ENCODE measurements around the gene RASSF5. TPM values are rescaled to one million over a fixed set of nuclear protein-coding genes. Genes with fewer than 3 reads are reported as not detected.

Gene RASSF5
- total and polyA plus RNA-seq, 4 donors: 4.8 to 10.0 (median 5.5) TPM

- 67% methylated on average over 14 of the region's 14 CpGs for WGBS
- Histone ChIP-seq H3K4me1 (ENCODE audit: control insufficient read depth in 4 of 4, insufficient read depth in 4 of 4, low read length in 3 of 4) (peaks cover 11 to 66% (median 54%) of the 10 kb centered on the region in 4 donors), H3K27ac (ENCODE audit: low read depth in 1 of 2, low read length in 2 of 2) (peak overlapping the region; percentile 32 to 51), H3K27me3 (ENCODE audit: control insufficient read depth in 4 of 4, insufficient read depth in 4 of 4, low read length in 3 of 4) (no peaks in the 10 kb centered on the region), H3K4me3 (ENCODE audit: low read depth in 1 of 3, low read length in 3 of 3) (no peak overlapping the region), H3K9ac (ENCODE audit: low read depth in 1 of 2, low read length in 2 of 2) (peak overlapping the region in 1 of 2 donors; percentile 24), H3K36me3 (ENCODE audit: control insufficient read depth in 4 of 4, insufficient read depth in 3 of 4, low read depth in 1 of 4, low read length in 3 of 4) (no peaks in the 10 kb centered on the region), H3K9me3 (ENCODE audit: control insufficient read depth in 4 of 4, low read length in 3 of 4) (no peaks in the 10 kb centered on the region)
- no peak for TF ChIP-seq REST (IDR thresholded peaks at IDR 0.05)
- TF ChIP-seq ZBTB33 (IDR thresholded peaks at IDR 0.05): no peak
- no peak for TF ChIP-seq NR2F2 (IDR thresholded peaks at IDR 0.05)
- no peak for TF ChIP-seq FOXA1 (IDR thresholded peaks at IDR 0.05)
- no peak for TF ChIP-seq TAF1 (conservative IDR thresholded peaks at IDR 0.05)
- TF ChIP-seq HNF4G (IDR thresholded peaks at IDR 0.05): no peak
- no peak for TF ChIP-seq ATF3 (IDR thresholded peaks at IDR 0.05)
- no peak for TF ChIP-seq HNF4A (conservative IDR thresholded peaks at IDR 0.05)
- TF ChIP-seq CTCF (IDR thresholded peaks at IDR 0.05; ENCODE audit: low read depth, low read length, missing input control): no peak
- no peak for TF ChIP-seq EGR1 (IDR thresholded peaks at IDR 0.05; ENCODE audit: low read depth in 2 of 2)
- TF ChIP-seq GABPA (IDR thresholded peaks at IDR 0.05 in 1 of 2, conservative IDR thresholded peaks at IDR 0.05 in 1 of 2): no peak
- no peak for TF ChIP-seq FOXA2 (IDR thresholded peaks at IDR 0.05)
- no peak for TF ChIP-seq RXRA (IDR thresholded peaks at IDR 0.05)
- no peak for TF ChIP-seq YY1 (IDR thresholded peaks at IDR 0.05)
- no peak for TF ChIP-seq RAD21 (IDR thresholded peaks at IDR 0.05)
- TF ChIP-seq JUND (IDR thresholded peaks at IDR 0.05): no peak
- no peak for TF ChIP-seq MAX (IDR thresholded peaks at IDR 0.05)
- no peak for DNase-seq (ENCODE audit: low spot score)
Observed at GRCh38 chr1:206511362-206512057, 4.2 kb downstream of the RASSF5 start.
